H1 (cell line): ENCODE data around the gene PHACTR1. TPM values are rescaled to one million over a fixed set of nuclear protein-coding genes. Genes with fewer than 3 reads are reported as not detected.

Experiments used
- CTCF ChIA-PET: fragments of 300-600 bp; sonication (Branson Sonifier 250); formaldehyde crosslinking; loops from one replicate; lab custom pipeline; 2021; ENCODE audit not compliant: partially characterized antibody; lab: Charles Lee
- POLR2A ChIA-PET: fragments of 300-600 bp; sonication (Branson Sonifier 250); formaldehyde crosslinking; loops from one replicate; lab custom pipeline; 2021; ENCODE audit warnings: inconsistent platforms; ENCODE audit not compliant: partially characterized antibody; lab: Charles Lee
- DNase-seq, 2 experiments: peaks; one replicate each; pipeline versions ENCODE4 v3.0.0 to v3.0.0-alpha.2; 2010 to 2022; ENCODE audit warnings: low spot score in 2 of 2, low read depth in 1 of 2, mixed read lengths in 1 of 2
- FAIRE-seq: peaks from 2 replicates; lab custom pipeline; 2011; peaks lifted over from hg19 to GRCh38; lab: Jason Lieb, UNC
- H2AFZ ChIP-seq: 2 replicates; pipeline ENCODE4 v1.8.1; 2012; ENCODE audit warnings: low read length, inconsistent platforms
- H2AK5ac ChIP-seq: 2 replicates; pipeline ENCODE4 v1.6.1; 2013; ENCODE audit warnings: low read depth, low read length
- H2BK120ac ChIP-seq: replicated peaks from 2 replicates; pipeline ENCODE3; 2013; ENCODE audit warnings: low read depth, low read length, inconsistent platforms
- H2BK12ac ChIP-seq: 2 replicates; pipeline ENCODE4 v1.6.1; 2013; ENCODE audit warnings: low read depth, low read length
- H2BK15ac ChIP-seq: 2 replicates; pipeline ENCODE4 v1.6.1; 2013; ENCODE audit warnings: low read length
- H2BK20ac ChIP-seq: 2 replicates; pipeline ENCODE4 v1.6.1; 2013; ENCODE audit warnings: low read length
- H2BK5ac ChIP-seq: 2 replicates; pipeline ENCODE4 v1.6.1; 2013; ENCODE audit warnings: low read depth, low read length
- H3K14ac ChIP-seq: 2 replicates; pipeline ENCODE4 v1.6.1; 2013; ENCODE audit warnings: inconsistent platforms; ENCODE audit not compliant: insufficient read length
- H3K18ac ChIP-seq: 2 replicates; pipeline ENCODE4 v1.6.1; 2013; ENCODE audit warnings: low read length; ENCODE audit errors: extremely low read depth
- H3K23ac ChIP-seq: 2 replicates; pipeline ENCODE4 v1.6.1; 2013; ENCODE audit warnings: inconsistent platforms; ENCODE audit not compliant: insufficient read length
- H3K23me2 ChIP-seq: 2 replicates; pipeline ENCODE4 v1.6.1; 2013; ENCODE audit warnings: low read depth, low read length
- H3K27ac ChIP-seq: 2 replicates; pipeline ENCODE4 v1.6.1; 2011; ENCODE audit warnings: low read depth, low read length, inconsistent platforms
- H3K27me3 ChIP-seq, 4 experiments: replicated peaks in 1 of 4; 1 replicate in 1 of 4; 2 replicates in 3 of 4; pipeline versions ENCODE4 v1.6.1 to v1.8.1; 2011 to 2013; ENCODE audit warnings: low read length in 3 of 4, mild to moderate bottlenecking in 3 of 4, inconsistent platforms in 2 of 4, mixed read lengths in 2 of 4, moderate library complexity in 1 of 4; ENCODE audit not compliant: control insufficient read depth in 3 of 4, insufficient read depth in 3 of 4; ENCODE audit errors: extremely low read depth in 1 of 4
- H3K36me3 ChIP-seq, 4 experiments: 2 replicates each; pipeline versions ENCODE4 v1.6.1 to v1.8.1; 2011 to 2013; ENCODE audit warnings: mild to moderate bottlenecking in 4 of 4, low read length in 3 of 4, moderate library complexity in 2 of 4, control low read depth in 1 of 4, inconsistent platforms in 1 of 4; ENCODE audit not compliant: insufficient read depth in 4 of 4, control insufficient read depth in 2 of 4
- H3K4ac ChIP-seq: replicated peaks from 2 replicates; pipeline ENCODE3; 2013; ENCODE audit warnings: low read length, low read depth, mixed read lengths, inconsistent platforms; ENCODE audit not compliant: insufficient read length
- H3K4me1 ChIP-seq, 4 experiments: replicated peaks in 1 of 4; 1 replicate in 1 of 4; 2 replicates in 3 of 4; pipeline versions ENCODE4 v1.6.1 to v1.8.1; 2011 to 2013; ENCODE audit warnings: low read length in 3 of 4, inconsistent platforms in 2 of 4, mixed read lengths in 1 of 4; ENCODE audit not compliant: insufficient read depth in 4 of 4, control insufficient read depth in 3 of 4
- H3K4me2 ChIP-seq, 2 experiments: 2 replicates each; pipeline versions ENCODE4 v1.6.1 to v1.8.1; 2011 to 2013; ENCODE audit warnings: low read depth in 2 of 2, low read length in 2 of 2, control low read depth in 1 of 2, inconsistent platforms in 1 of 2, mild to moderate bottlenecking in 1 of 2; ENCODE audit not compliant: insufficient read depth in 1 of 2
- H3K4me3 ChIP-seq, 4 experiments: fragments of 200-600, 300-600 bp in 1 of 4; sonication (generic), shearing (Covaris generic), sonication (Bioruptor Twin) in 1 of 4; 2 replicates each; pipeline versions ENCODE4 v1.5.1 to v1.8.1; 2011 to 2016; ENCODE audit warnings: low read length in 4 of 4, low read depth in 3 of 4, control low read depth in 2 of 4, inconsistent platforms in 2 of 4, mild to moderate bottlenecking in 2 of 4, mixed read lengths in 1 of 4, moderate library complexity in 1 of 4; ENCODE audit not compliant: insufficient read depth in 2 of 4; ENCODE audit errors: extremely low read depth in 1 of 4
- H3K56ac ChIP-seq: replicated peaks from 2 replicates; pipeline ENCODE3; 2013; ENCODE audit warnings: low read depth, mild to moderate bottlenecking, mixed read lengths, low read length, inconsistent platforms; ENCODE audit not compliant: insufficient read length
- H3K79me1 ChIP-seq: 2 replicates; pipeline ENCODE4 v1.6.1; 2013; ENCODE audit warnings: low read depth, low read length, control low read depth
- H3K79me2 ChIP-seq, 2 experiments: 2 replicates each; pipeline versions ENCODE4 v1.6.1 to v1.8.1; 2012 to 2013; ENCODE audit warnings: low read length in 2 of 2, mild to moderate bottlenecking in 2 of 2, inconsistent platforms in 1 of 2; ENCODE audit not compliant: insufficient read depth in 2 of 2, control insufficient read depth in 1 of 2
- H3K9ac ChIP-seq, 4 experiments: replicated peaks in 1 of 4; 1 replicate in 1 of 4; 2 replicates in 3 of 4; pipeline versions ENCODE4 v1.6.1 to v1.8.1; 2011 to 2013; ENCODE audit warnings: low read depth in 3 of 4, low read length in 3 of 4, control low read depth in 2 of 4, mild to moderate bottlenecking in 2 of 4, moderate library complexity in 2 of 4, inconsistent platforms in 1 of 4; ENCODE audit errors: extremely low read depth in 1 of 4
- H3K9me3 ChIP-seq, 2 experiments: 2 replicates each; pipeline versions ENCODE4 v1.6.1 to v1.8.1; 2012 to 2013; ENCODE audit warnings: mild to moderate bottlenecking in 2 of 2, moderate library complexity in 2 of 2, control low read depth in 1 of 2, inconsistent platforms in 1 of 2, low read depth in 1 of 2, low read length in 1 of 2, mixed read lengths in 1 of 2; ENCODE audit not compliant: insufficient read depth in 2 of 2
- H4K20me1 ChIP-seq, 2 experiments: replicated peaks in 1 of 2; 2 replicates each; pipeline versions ENCODE3 to v1.8.1; 2011 to 2013; ENCODE audit warnings: inconsistent platforms in 2 of 2, low read length in 2 of 2, mild to moderate bottlenecking in 1 of 2; ENCODE audit not compliant: insufficient read depth in 2 of 2, control insufficient read depth in 1 of 2
- H4K5ac ChIP-seq: 2 replicates; pipeline ENCODE4 v1.6.1; 2013; ENCODE audit warnings: low read length, low read depth, mixed read lengths, inconsistent platforms; ENCODE audit not compliant: insufficient read length
- H4K8ac ChIP-seq: 2 replicates; pipeline ENCODE4 v1.8.0; 2013; ENCODE audit warnings: mild to moderate bottlenecking, moderate library complexity, low read length, inconsistent platforms; ENCODE audit not compliant: insufficient read depth; ENCODE audit errors: extremely low read depth
- H4K91ac ChIP-seq: replicated peaks from 2 replicates; pipeline ENCODE3; 2013; ENCODE audit warnings: low read length, mixed read lengths, inconsistent platforms; ENCODE audit not compliant: insufficient read length
- BACH1 ChIP-seq: IDR thresholded peaks from 2 replicates; pipeline ENCODE4 v1.6.1; 2012; ENCODE audit warnings: low read length, improper control_type of control experiment
- CBX5 ChIP-seq: fragments of 300-800, 300-1000 bp; sonication (generic); IDR thresholded peaks from 2 replicates; pipeline ENCODE4 v1.7.1; 2016; ENCODE audit warnings: antibody characterized with exemption, low read length, low read depth
- CEBPB ChIP-seq: IDR thresholded peaks from 2 replicates; pipeline ENCODE4 v1.6.1; 2012; ENCODE audit warnings: low read depth, low read length
- EZH2 ChIP-seq: fragments of 200-600 bp; sonication (generic); IDR thresholded peaks from 2 replicates; pipeline ENCODE4 v1.7.1; 2012; ENCODE audit warnings: low read depth, mild to moderate bottlenecking, moderate library complexity, low read length, inconsistent platforms; ENCODE audit not compliant: severe bottlenecking
- JUN ChIP-seq: IDR thresholded peaks from 2 replicates; pipeline ENCODE4 v1.6.1; 2011; ENCODE audit warnings: low read depth, mild to moderate bottlenecking, improper control_type of control experiment, low read length
- NANOG ChIP-seq: IDR thresholded peaks from 2 replicates; pipeline ENCODE4 v1.6.1; 2011; ENCODE audit warnings: low read length, low read depth, mild to moderate bottlenecking, inconsistent platforms; ENCODE audit not compliant: insufficient read depth, poor library complexity, severe bottlenecking
- NRF1 ChIP-seq: IDR thresholded peaks from 2 replicates; pipeline ENCODE4 v1.6.1; 2011; ENCODE audit warnings: mild to moderate bottlenecking, low read depth, low read length, improper control_type of control experiment
- POLR2AphosphoS5 ChIP-seq: IDR thresholded peaks from 2 replicates; pipeline ENCODE4 v1.6.1; 2011; ENCODE audit warnings: low read depth, low read length
- RXRA ChIP-seq: IDR thresholded peaks from 2 replicates; pipeline ENCODE4 v1.6.1; 2011; ENCODE audit warnings: low read depth, mild to moderate bottlenecking, low read length, moderate library complexity; ENCODE audit not compliant: insufficient read depth
- SP1 ChIP-seq: IDR thresholded peaks from 2 replicates; pipeline ENCODE4 v1.6.1; 2011; ENCODE audit warnings: low read depth, low read length
- TAF1 ChIP-seq: IDR thresholded peaks from 2 replicates; pipeline ENCODE4 v1.6.1; 2011; ENCODE audit warnings: mild to moderate bottlenecking, low read depth, low read length
- TBP ChIP-seq: IDR thresholded peaks from 2 replicates; pipeline ENCODE4 v1.6.1; 2011; ENCODE audit warnings: low read depth, low read length, improper control_type of control experiment
- TEAD4 ChIP-seq: IDR thresholded peaks from 2 replicates; pipeline ENCODE4 v1.6.1; 2012; ENCODE audit warnings: low read depth, low read length, inconsistent platforms, mixed read lengths
- WGBS, 2 experiments: shearing (Covaris generic) in 1 of 2; methylation state at CpG; one replicate each; pipeline versions ENCODE4 v1.1.6 to v1.1.7; 2013 to 2015; ENCODE audit warnings: low lambda C conversion rate in 2 of 2, mixed read lengths in 2 of 2, inconsistent platforms in 1 of 2, low coverage in 1 of 2, missing lambda C conversion rate in 1 of 2; ENCODE audit not compliant: insufficient replicate concordance in 2 of 2, insufficient coverage in 1 of 2, insufficient read length in 1 of 2; ENCODE audit errors: extremely low coverage in 1 of 2, missing lambda C conversion rate in 1 of 2; 5-methylcytosine and 5-hydroxymethylcytosine counted together
- polyA plus RNA-seq, 7 experiments: library from polyadenylated mRNA; depleted of rRNA in 3 of 7; stranded (reverse) in 5 of 7; unstranded in 2 of 7; fragments of >200 nt in 5 of 7; fragments of 200-250 nt in 2 of 7; gene quantifications; 1 replicate in 5 of 7; 2 replicates in 1 of 7; 4 replicates in 1 of 7; pipeline versions ENCODE4 v1.2.1 to v1.2.3, GENCODE V29; 2011 to 2013; ENCODE audit warnings: missing spikeins in 2 of 7, mixed read lengths in 2 of 7
- total RNA-seq: library from RNA; stranded (reverse); fragmentation: NEBNext Ultra II Directional; extraction: Animal tissue kit (Norgen Biotek cat#: 25700); gene quantifications from 2 replicates; pipeline ENCODE4 v1.2.1, GENCODE V29; 2021

Gene PHACTR1
- total and polyA plus RNA-seq, 2 of the 8 experiments (the other 6 are each of a cell fraction or from before 2014, with no cell fraction given), result 3.9 to 17.1 TPM

DNA sequence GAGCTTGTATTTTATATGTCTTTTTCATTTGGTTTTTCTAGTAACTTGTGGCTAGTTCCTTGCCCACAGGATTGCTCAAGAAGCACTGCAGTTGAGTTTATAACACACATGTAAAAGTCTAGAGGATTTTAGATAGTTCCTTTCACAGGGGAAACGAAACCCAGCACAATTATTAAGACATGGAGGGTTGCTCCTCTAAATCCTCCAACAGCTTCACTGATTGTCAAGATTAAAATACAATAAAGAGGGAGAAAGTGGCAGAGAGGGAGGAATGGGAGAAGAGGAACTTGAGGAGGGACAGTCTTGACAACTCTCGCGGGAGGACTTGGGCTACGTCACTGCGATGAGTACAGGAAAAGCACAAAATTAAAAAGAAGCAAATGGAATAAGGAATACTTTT lies 621.5 kb downstream of the PHACTR1 start:
- TF ChIP-seq BACH1 (no peak), SP1 (no peak), NRF1 (no peak), CEBPB (no peak), CBX5 (no peak), NANOG (no peak), TEAD4 (no peak), TAF1 (no peak), TBP (no peak), POLR2AphosphoS5 (no peak), JUN (no peak), EZH2 (no peak), RXRA (no peak)

More for the DNA sequence above, 621.5 kb downstream of the PHACTR1 start:
- no peak overlapping the region for H2BK120ac ChIP-seq
- H3K23ac ChIP-seq, result no peak overlapping the region
- no peak overlapping the region for H2BK5ac ChIP-seq
- no peak overlapping the region for H3K4me3 ChIP-seq
- no peaks in the 10 kb centered on the region for H4K20me1 ChIP-seq
- no peak overlapping the region for H3K27ac ChIP-seq
- no peak overlapping the region for H4K91ac ChIP-seq
- ChIA-PET POLR2A (interaction anchor here (0.9 to 1.1 kb wide), 2 partner anchors 84 to 237 kb away, joined by 3 read pairs; no protein-coding TSS in a partner anchor), CTCF (interaction anchor here (0.6 to 3.7 kb wide), 18 partner anchors 9 to 277 kb away, joined by 3 to 16 read pairs (median 3); partner anchors contain the start of genes NOL7 and SIRT5)
- H3K14ac ChIP-seq, result no peak overlapping the region
- 97% methylated on average over 5 of the region's 5 CpGs; no CpG with 5 or more reads in 1 of the 2 experiments for WGBS, 2 experiments
- no peaks in the 10 kb centered on the region for H3K79me1 ChIP-seq
- H3K9ac ChIP-seq, result no peak overlapping the region; a peak in 1 of 7 replicates
- peaks cover 0 to 2% (median 0%) of the 10 kb centered on the region in 4 experiments; a peak in 1 of 7 replicates for H3K4me1 ChIP-seq
- no peak overlapping the region for H4K8ac ChIP-seq
- H2AFZ ChIP-seq, result no peak overlapping the region
- H2BK20ac ChIP-seq, result no peak overlapping the region
- no peak overlapping the region for H3K56ac ChIP-seq
- DNase-seq, result no peak
- no peaks in the 10 kb centered on the region for H3K79me2 ChIP-seq
- H3K4ac ChIP-seq, result no peak overlapping the region
- no peak overlapping the region for H4K5ac ChIP-seq
- H2AK5ac ChIP-seq, result no peak overlapping the region
- H3K9me3 ChIP-seq, result no peaks in the 10 kb centered on the region
- H2BK12ac ChIP-seq, result no peak overlapping the region
- H2BK15ac ChIP-seq, result no peak overlapping the region
- no peaks in the 10 kb centered on the region; a peak in 1 of 7 replicates for H3K27me3 ChIP-seq
- H3K23me2 ChIP-seq, result no peaks in the 10 kb centered on the region
- no peak for FAIRE-seq
- no peaks in the 10 kb centered on the region for H3K36me3 ChIP-seq
- no peak overlapping the region for H3K4me2 ChIP-seq
- no peak overlapping the region for H3K18ac ChIP-seq
